ENCODE measurements around the gene PRR23A. TPM values are rescaled to one million over a fixed set of nuclear protein-coding genes. Genes with fewer than 3 reads are reported as not detected.

PRR23A gene
- total RNA-seq, 1 donor from 2014 or later, result not detected

GRCh38 chr3:139020036-139020867 lies 14.2 kb upstream of the PRR23A start:
- DNase-seq, result no peak
- TF ChIP-seq CTCF (IDR thresholded peaks at IDR 0.05; ENCODE audit: partially characterized antibody, unreplicated experiment), result no peak
- Mint-ChIP-seq H3K4me3 (ENCODE audit: unreplicated experiment) (no peak overlapping the region), H3K4me1 (ENCODE audit: low read depth, unreplicated experiment) (no peaks in the 10 kb centered on the region), H3K36me3 (ENCODE audit: unreplicated experiment) (peaks cover 6% of the 10 kb centered on the region), H3K9me3 (ENCODE audit: unreplicated experiment) (no peaks in the 10 kb centered on the region), H3K27ac (ENCODE audit: unreplicated experiment) (no peak overlapping the region), H3K27me3 (ENCODE audit: unreplicated experiment) (no peaks in the 10 kb centered on the region)

- H3K27me3 Mint-ChIP-seq (ENCODE audit: unreplicated experiment), result no peaks in the 10 kb centered on the region
- peaks cover 5% of the 10 kb centered on the region for H3K9me3 Mint-ChIP-seq (ENCODE audit: unreplicated experiment)
- H3K27ac Mint-ChIP-seq (ENCODE audit: unreplicated experiment), result no peak overlapping the region
- H3K36me3 Mint-ChIP-seq (ENCODE audit: unreplicated experiment), result peaks cover 6% of the 10 kb centered on the region
- no peak overlapping the region for H3K4me3 Mint-ChIP-seq (ENCODE audit: unreplicated experiment)
- TF ChIP-seq CTCF (IDR thresholded peaks at IDR 0.05; ENCODE audit: partially characterized antibody, unreplicated experiment), result no peak
- DNase-seq, result no peak
- H3K4me1 Mint-ChIP-seq (ENCODE audit: low read depth, unreplicated experiment), result no peaks in the 10 kb centered on the region
Observed at GRCh38 chr3:139016430-139017048, 10.5 kb upstream of the PRR23A start.

GRCh38 chr3:139005356-139005993 lies 593 bp downstream of the PRR23A start:
- no peaks in the 10 kb centered on the region for H3K27me3 Mint-ChIP-seq (ENCODE audit: unreplicated experiment)
- no peaks in the 10 kb centered on the region for H3K4me1 Mint-ChIP-seq (ENCODE audit: low read depth, unreplicated experiment)
- peaks cover 13% of the 10 kb centered on the region for H3K36me3 Mint-ChIP-seq (ENCODE audit: unreplicated experiment)
- no peak overlapping the region for H3K4me3 Mint-ChIP-seq (ENCODE audit: unreplicated experiment)
- DNase-seq, result no peak
- no peak overlapping the region for H3K27ac Mint-ChIP-seq (ENCODE audit: unreplicated experiment)
- TF ChIP-seq CTCF (IDR thresholded peaks at IDR 0.05; ENCODE audit: partially characterized antibody, unreplicated experiment), result no peak
- peaks cover 5% of the 10 kb centered on the region for H3K9me3 Mint-ChIP-seq (ENCODE audit: unreplicated experiment)

GRCh38 chr3:138995706-138996105 lies 10.4 kb downstream of the PRR23A start:
- H3K36me3 Mint-ChIP-seq (ENCODE audit: unreplicated experiment), result no peaks in the 10 kb centered on the region
- no peak for TF ChIP-seq CTCF (IDR thresholded peaks at IDR 0.05; ENCODE audit: partially characterized antibody, unreplicated experiment)
- peaks cover 1% of the 10 kb centered on the region for H3K9me3 Mint-ChIP-seq (ENCODE audit: unreplicated experiment)
- H3K27ac Mint-ChIP-seq (ENCODE audit: unreplicated experiment), result no peak overlapping the region
- peaks cover 2% of the 10 kb centered on the region for H3K27me3 Mint-ChIP-seq (ENCODE audit: unreplicated experiment)
- no peak for DNase-seq
- H3K4me3 Mint-ChIP-seq (ENCODE audit: unreplicated experiment), result no peak overlapping the region
- H3K4me1 Mint-ChIP-seq (ENCODE audit: low read depth, unreplicated experiment), result no peaks in the 10 kb centered on the region
